UCSD-AML1 (cell line): ENCODE data around the gene ZFR2.

Source experiments
- DNase-seq: peaks from one replicate; lab custom pipeline; 2025; ENCODE audit not compliant: unreplicated experiment; lab: John Stamatoyannopoulos, UW

ZFR2 gene

DNA sequence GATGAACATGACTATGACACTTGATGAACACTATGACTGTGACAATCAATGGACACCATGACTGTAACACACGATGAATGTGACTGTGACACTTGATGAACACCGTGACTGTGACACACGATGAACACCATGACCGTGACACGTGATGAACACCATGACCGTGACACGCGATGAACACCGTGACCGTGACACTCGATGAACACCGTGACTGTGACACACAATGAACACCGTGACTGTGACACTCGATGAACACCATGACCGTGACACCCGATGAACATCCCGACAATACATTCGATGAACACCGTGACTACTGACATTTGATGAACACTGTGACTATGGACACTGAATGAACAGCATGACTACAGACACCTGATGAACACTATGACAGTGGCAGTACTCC lies 30.9 kb downstream of the ZFR2 start:
- DNase-seq = no peak

DNA sequence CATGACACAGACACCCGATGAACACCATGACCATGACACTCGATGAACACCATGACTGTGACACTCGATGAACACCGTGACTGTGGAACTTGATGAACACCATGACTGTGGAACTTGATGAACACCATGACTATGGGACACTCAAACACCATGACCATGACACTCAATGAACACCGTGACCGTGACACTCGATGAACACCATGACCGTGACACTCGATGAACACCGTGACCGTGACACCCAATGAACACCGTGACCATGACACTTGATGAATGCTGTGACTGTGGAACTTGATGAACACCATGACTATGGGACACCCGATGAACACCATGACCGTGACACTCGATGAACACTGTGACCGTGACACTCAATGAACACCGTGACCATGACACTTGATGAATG lies 31.5 kb downstream of the ZFR2 start:
- no peak for DNase-seq

DNA sequence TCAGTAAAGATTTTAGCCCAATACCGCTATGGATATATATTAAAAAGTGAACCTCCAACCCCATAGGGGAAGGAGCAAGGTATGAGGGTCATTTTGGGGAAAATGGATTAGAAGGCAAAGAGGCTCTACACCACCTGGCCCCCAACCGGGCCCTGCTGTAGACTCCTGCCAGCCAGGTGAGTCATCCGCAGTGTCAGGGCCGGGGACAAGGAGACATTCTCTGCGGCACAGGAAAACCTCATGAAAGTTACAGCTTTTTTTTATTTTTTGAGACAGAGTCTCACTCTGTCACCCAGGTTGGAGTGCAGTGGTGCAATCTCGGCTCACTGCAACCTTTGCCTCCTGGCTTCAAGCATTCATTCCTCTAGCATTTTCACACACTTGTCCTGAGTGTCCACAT lies 32.0 kb downstream of the ZFR2 start:
- no peak for DNase-seq

GRCh38 chr19:3835055-3835435 lies 33.8 kb downstream of the ZFR2 start:
- DNase-seq = no peak

DNA sequence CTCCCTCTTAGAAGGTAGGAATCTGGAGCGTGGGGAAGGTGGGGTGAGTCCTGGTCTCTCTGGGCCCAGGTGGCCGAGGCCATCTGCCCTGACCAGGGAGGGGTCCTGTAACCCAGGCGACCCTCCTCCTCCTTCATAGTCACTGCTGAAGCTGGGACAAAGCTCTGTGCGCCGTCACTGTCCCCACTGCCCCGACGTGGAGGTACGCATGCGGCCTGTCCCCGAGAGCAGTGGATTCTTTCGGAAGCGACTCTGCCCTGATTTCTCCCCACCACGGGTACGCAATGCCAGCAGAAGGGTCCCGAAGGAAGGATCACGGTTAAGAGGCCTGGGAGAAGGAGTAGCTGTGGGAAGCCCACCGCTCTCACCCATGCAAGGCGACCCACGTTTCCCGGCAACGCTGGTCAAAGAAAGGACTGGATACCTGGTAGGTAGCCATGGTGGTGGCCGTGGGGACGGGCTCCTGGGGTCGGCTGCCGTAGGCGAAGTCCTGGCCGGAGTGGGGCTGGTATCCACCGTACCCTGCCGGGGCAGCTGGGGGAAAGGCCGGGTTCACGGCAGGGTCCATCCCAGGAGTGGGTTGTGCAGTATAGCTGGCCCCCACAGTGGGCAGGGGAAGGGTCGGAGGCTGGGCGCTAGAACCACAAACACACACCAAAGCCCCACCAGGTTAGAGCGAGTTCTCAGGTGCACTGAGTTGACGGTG lies 34.3 kb downstream of the ZFR2 start:
- no peak for DNase-seq

DNA sequence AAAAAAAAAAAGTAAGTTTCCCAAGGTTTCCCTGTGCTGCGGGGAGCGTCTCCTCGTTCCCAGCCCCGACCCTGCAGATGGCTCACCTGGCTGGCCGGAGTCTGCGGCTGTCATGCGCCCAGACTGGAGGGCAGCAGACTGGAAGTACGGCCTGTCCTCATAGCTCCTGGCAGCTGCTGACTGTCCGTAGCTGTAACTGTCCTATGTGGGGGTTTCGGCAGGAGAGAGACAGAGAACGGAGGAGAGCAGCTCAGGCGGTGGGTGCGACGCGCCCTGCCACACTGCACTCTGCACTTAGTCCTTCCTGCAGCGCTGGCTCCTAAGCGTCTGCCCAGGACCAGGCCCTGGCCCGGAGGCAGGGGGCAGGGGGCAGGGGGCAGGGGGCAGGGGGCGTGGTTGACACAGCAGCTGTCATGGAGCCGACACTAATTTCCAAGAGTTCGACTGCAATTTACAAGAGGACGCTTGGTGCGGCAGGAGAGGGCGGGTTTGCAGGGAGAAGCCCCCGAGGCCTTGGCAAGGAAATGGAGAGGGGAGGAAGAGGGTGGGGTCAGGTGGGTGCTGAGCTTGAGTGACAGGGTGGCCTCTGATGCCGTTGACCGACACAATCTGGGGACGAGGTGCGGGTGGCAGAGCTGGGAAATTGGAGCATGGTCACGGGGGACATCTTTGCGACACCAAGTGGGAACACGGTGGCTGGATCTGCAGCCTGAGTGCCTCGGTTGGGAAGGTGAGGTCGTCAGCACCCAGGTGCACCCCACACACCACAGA lies 35.1 kb downstream of the ZFR2 start:
- no peak for DNase-seq

DNA sequence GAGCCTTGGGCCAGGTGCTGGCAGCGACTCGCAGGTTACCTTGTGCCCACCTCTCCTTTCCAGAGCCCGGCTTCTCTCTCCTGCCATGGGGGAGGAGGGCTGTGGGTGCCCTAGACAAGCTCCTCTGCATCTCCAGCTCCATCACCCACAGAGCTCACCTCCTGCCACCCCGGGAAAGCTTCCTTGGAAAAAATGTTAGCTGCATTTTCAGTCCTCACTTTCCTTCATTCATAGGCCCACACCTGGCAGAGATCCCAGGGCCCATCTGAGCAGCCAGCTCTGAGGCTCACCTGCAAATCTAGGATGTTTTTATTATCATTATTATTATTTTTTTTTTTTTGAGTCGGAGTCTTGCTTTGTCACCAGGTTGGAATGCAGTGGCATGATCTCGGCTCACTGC lies 36.8 kb downstream of the ZFR2 start:
- DNase-seq = no peak

GRCh38 chr19:3831601-3832000 lies 37.2 kb downstream of the ZFR2 start:
- no peak for DNase-seq

GRCh38 chr19:3830621-3831589 lies 37.9 kb downstream of the ZFR2 start:
- no peak for DNase-seq

DNA sequence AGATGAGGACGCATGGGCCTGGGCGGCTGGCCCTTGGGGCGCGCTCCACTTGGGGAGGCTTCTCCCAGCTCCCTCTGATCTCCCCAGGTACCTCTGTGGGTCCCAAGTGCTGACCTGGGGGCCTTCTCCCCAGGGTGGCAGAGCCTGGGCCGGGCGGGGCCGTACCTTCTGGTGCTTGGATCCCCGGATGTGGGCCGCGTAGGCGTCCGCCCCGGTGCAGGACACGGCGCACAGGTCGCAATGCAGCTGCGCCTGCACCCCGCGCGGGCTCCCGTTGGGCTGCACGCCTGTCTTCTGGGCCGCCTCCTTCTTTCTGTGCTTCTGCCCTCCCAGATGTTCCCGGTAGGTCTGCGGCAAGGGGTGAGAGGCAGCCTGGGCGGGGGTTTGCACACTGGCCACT lies 41.5 kb downstream of the ZFR2 start:
- no peak for DNase-seq

DNA sequence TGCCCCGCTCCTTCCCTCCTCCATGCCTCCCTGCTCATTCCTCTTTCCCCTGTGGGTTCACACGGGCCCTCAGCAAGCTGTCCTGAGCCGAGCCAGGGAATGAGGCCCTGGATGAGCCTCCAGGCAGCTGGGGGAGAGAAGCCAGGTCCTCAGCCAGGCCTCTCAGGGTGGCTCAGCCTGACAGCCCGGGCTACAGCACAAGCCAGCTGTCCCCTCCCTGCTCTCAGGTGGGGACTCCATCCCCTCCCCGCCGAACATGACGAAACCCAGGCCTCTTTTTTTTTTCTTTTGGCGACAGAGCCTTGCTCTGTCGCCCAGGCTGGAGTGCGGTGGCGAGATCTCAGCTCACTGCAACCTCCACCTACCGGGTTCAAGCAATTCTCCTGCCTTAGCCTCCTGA lies 42.7 kb downstream of the ZFR2 start:
- DNase-seq = no peak

DNA sequence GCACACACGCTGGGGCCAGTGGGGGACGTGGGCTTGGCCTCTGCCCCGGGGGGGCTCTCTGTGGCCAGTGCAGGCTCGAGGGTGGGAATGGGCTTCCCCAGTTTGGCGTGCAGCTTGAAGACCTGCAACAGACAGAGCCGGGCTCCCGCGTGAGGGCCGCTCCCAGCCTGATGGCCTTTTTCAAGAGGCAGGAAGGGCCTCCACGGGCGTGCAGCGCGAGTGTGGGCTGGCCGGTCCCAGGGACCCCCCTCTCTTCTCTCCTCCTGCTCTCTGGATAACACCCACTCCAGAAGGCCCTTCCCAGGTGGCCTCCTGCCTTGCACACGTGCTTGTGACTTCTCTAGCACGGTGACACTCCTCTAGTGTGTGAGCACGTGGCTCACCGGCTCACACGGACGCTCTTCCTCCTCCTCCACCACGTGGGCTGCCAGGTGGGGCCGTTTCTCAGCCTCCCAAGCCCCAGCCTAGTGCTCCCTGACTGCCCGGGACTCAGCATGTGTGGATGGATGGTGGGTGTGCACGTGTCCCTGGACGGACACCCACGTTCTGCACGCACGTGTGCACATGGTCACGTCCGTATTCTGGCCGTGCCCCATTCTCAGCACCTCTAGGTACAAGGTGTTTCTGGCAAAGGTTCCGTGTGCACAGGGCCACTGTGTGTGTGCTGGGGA lies 43.4 kb downstream of the ZFR2 start:
- DNase-seq = no peak

DNA sequence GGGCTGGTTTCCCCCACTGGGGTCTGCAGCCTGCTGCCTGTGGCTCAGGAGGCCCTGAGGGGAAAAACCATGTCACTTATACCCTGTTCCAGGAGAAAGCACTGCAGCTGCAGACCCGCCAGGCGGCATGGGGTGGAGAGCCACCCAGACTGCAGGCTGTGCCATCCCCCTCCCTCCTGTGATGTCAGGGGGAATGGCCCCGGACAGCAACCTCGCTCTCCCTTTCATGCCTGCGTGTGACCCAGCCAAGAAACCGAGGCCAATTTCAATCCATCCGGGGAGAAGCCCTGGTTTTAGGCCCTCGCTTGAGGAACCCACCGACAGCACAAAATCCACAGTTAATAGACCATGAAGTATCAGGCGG lies 45.5 kb downstream of the ZFR2 start:
- no peak for DNase-seq

- DNase-seq = no peak
These were observed 46.0 kb downstream of the ZFR2 start for GRCh38 chr19:3822683-3823349.

DNA sequence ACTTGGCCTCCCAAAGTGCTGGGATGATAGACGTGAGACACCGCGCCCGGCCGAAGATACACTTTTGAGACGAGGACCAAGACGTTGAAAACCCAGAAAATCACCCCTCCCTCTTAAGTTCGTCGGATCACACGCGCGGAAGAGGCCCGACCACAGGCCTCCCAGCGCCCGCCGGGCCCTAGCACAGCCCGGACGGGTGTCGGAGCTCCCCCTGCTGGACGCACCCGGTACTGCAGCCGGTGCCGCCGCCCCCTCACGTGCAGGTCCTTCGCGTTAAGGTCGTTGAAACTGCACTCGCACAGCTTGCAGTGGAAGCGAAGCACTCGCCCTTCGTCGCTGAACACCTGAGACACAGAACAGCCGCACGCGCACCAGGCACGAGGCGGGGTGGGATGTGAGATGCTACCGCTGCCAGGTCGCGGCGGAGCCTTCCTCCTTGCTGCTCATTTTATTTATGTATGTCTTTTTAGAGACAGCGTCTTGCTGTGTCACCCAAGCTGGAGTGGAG lies 46.9 kb downstream of the ZFR2 start:
- peak; percentile 88 for DNase-seq

DNA sequence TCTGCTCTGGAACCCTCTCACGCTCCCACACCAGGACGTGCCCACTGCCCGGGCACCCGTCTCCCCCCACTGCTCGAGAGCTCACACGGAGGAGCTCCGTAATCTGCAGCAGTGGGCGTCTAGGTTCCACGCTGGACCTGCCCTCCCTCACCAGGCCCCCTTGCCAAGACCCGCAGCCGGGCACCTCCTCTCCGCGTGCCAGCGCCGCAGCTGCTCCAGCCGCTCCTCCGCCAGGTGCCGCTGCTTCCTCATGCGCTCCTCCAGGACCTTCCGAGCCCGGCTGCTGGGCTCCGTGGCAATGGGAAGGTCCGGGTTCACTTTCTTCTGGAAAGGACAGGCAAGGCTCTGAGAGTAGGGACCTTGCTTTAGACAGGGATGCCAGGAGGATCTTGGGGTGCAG lies 47.7 kb downstream of the ZFR2 start:
- DNase-seq = no peak

DNA sequence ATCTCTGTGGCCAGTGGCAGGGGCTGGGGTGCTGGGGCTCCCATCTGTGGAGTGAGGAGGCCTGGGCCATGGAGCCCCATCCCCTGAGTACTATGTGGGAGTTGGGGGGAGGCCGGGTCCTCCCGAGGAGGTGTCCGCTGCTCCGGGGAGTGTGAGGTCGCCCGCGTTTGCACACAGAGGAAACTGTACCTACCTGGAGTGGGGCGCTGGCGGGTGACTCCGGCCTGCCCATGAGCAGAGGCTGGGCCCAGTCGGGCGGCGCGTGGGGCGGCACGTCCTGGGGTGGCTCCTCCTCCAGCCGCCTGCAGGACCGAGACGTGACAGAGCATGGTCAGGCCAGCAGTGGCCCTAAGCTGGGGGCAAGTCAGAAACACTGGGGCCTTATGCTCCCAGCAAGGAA lies 48.8 kb downstream of the ZFR2 start:
- DNase-seq = no peak

DNA sequence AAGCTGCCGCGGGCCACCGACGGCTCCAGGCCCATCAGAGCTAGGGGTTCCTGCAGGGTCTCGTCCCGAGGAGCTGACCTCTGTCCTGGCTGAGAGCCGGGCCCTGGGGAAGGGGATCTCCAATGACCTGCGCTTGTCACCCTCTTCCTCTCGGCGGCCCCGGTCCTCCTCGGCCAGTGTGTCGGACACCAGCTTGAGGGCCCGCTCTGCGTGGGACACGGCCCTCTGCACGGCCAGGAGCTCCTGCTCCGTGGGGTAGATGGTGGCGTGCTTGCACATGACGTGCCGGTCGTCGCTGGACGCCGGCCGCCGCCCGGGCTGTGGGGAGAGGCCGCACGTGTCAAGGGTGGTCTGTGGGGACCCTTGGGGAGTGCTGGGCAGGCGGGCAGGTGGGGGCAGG lies 49.9 kb downstream of the ZFR2 start:
- DNase-seq = no peak

DNA sequence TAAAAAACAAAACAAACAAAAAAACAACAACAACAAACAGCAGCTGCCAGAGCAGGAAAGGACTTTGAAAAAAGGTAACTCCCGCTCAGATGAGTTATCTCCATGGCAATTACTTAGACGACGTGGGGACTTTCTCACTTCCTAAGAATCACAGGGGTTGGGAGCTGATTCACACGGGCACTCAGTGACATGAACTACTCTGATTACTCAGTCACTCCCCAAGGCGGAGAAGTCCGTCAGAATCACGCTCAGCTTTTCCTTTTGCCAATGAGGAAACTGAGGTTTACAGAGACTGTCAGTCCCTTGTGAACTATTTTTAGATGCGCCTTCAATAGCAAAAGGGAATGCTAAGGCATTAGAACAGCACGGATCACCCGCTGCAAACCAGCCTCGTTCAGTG lies 50.4 kb downstream of the ZFR2 start:
- DNase-seq = peak; percentile 59

- no peak for DNase-seq
These were observed 51.1 kb downstream of the ZFR2 start for GRCh38 chr19:3817761-3818160.
